ENCODE data around the gene MYOM3.
"Not testable (repeated sequence)": the region's sequence is repeated elsewhere in the genome, so short reads cannot be mapped to it uniquely, and the experiment has no call there.

MYOM3 gene

DNA sequence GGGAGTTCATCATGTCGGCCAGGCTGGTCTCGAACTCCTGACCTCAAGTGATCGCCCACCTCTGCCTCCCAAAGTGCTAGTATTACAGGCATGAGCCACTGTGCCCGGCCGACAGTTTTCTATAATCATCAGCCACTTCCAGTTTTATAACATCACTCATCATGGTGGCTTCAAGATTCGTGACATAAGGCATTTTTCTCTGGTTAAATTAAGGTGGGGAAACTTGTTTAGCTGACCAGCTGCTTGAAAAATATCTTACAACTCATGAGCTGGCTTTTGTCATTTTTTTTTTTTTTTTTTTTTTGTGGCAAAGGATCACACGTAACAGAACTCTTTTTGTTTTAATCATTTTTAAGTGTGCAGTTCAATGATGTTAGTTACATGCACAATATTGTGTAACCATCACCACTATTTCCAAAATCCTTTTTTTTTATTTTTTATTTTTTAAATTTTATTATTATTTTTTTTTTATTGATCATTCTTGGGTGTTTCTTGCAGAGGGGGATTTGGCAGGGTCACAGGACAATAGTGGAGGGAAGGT, 80.9 kb downstream of the MYOM3 start:
- not testable (repeated sequence) for H3K4me3 ChIP-seq (ENCODE audit: low read depth, low read length); H3K36me3 ChIP-seq (ENCODE audit: control insufficient read depth, insufficient read depth, low read length); H3K4me1 ChIP-seq (ENCODE audit: control insufficient read depth, insufficient read depth, low read length); H3K27me3 ChIP-seq (ENCODE audit: control insufficient read depth, insufficient read depth, low read length); H3K9ac ChIP-seq (ENCODE audit: low read length); H3K27ac ChIP-seq (ENCODE audit: low read depth, low read length); H3K9me3 ChIP-seq (ENCODE audit: control insufficient read depth, insufficient read depth, low read depth, low read length)

DNA sequence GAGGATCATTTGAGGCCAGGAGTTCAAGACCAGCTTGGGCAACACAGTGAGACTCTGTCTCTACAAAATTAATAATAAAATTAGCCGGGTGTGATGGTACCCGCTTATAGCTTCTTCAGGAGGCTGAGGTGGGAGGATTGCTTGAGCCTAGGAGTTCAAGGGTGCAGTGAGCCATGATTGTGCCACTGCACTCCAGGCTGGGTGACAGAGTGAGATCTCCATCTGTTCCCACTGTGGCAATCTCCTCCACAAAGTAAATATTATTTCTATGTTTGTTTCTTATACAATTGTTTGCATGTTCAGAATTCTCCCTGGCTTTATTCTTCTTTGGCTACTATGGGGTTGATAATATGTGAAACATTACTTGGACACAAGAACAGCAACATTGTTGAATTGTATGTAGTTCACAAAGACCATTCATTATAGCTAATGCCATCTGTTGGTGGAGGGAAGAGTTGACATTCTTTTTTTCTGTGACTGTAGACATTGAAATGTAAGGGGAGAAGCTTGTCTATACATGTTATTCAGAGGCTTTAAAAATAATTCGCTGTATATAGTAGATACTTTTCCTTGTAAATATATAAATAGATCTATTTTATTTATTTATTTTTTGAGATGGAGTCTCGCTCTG, 84.0 kb downstream of the MYOM3 start:
- Histone ChIP-seq H3K27me3 (ENCODE audit: control insufficient read depth, insufficient read depth, low read length) (no peaks in the 10 kb centered on the region), H3K36me3 (ENCODE audit: control insufficient read depth, insufficient read depth, low read length) (no peaks in the 10 kb centered on the region), H3K9me3 (ENCODE audit: control insufficient read depth, insufficient read depth, low read depth, low read length) (no peaks in the 10 kb centered on the region), H3K27ac (ENCODE audit: low read depth, low read length) (no peak overlapping the region), H3K9ac (ENCODE audit: low read length) (no peak overlapping the region), H3K4me3 (ENCODE audit: low read depth, low read length) (no peak overlapping the region), H3K4me1 (ENCODE audit: control insufficient read depth, insufficient read depth, low read length) (no peaks in the 10 kb centered on the region)

DNA sequence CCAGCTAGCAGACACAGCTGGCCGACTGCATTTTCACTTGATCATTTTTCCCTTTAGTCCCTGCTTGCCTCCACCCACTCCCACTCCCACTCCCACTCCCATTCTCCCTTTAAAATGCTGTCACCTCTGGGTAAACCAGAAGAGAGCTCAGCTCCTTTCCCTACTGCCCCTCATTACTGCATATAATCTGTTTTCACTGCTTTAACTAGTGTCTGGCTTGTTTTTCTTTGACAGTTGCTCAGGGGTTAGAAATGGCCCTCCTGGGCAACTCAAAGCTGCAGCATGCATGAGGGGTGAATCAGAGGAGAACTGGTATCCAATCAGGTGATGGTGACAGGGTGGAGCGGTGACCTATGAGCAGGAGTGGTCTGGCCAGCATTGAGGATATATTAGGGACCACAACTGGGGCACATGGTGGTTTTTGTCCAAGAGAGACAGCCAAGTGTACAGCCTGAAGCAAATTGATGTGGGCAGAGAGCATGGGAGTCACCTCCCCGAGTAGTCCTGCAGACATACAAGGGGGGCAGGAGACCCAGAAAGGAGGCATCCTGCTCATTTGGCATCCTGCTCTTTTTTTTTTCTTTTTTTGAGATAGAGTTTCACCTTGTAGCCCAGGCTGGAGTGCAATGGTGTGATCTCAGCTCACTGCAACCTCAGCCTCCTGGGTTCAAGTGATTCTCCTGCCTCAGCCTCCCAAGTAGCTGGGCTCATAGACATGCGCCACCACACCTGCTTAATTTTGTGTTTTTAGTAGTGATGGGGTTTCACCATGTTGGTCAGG, 89.2 kb downstream of the MYOM3 start:
- H3K27me3 ChIP-seq (ENCODE audit: control insufficient read depth, insufficient read depth, low read length), result no peaks in the 10 kb centered on the region
- no peak overlapping the region for H3K27ac ChIP-seq (ENCODE audit: low read depth, low read length)
- H3K4me3 ChIP-seq (ENCODE audit: low read depth, low read length), result no peak overlapping the region
- no peaks in the 10 kb centered on the region for H3K9me3 ChIP-seq (ENCODE audit: control insufficient read depth, insufficient read depth, low read depth, low read length)
- no peak overlapping the region for H3K9ac ChIP-seq (ENCODE audit: low read length)
- no peaks in the 10 kb centered on the region for H3K36me3 ChIP-seq (ENCODE audit: control insufficient read depth, insufficient read depth, low read length)
- H3K4me1 ChIP-seq (ENCODE audit: control insufficient read depth, insufficient read depth, low read length), result peaks cover 25% of the 10 kb centered on the region

DNA sequence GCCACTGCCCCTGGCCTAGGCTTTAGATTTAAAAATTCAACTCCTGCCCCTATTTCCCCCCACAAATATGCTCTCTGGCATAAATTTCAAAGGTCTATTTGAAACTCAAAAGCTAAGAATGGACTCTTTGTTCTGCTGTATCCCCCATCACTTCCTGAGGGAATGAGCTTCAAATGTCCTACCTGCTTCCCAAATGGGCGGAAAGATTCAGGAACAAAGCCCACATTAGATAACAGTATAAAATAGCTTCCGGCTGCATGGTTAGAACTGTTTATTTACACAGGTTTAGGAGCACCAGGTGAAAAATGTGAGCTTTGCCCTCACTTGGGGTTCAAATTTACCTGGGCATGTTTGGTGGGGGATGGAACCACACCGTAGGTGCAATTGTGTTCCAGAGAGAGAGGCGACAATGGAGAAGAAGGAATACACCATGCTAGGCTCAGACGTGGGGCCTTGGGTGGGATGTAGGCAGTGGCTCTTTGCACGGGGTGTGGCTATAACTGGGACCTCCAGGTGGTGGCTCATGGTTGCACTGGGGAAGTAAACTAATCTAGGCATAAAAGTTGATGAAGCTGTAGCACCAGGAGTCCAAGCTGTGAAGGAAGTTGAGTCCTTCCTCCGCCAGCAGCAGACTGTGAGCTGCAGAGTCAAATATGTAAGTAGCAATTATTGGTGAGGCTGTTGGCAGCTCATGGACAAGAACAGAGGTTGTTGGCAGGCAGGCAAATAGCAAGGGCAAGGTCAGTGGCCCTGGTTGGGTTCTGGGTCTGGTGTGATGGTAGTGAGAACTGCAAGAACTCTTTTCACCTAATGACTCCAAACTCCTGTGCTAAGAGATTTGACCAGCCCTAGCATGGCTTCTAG, 90.3 kb downstream of the MYOM3 start:
- H3K36me3 ChIP-seq (ENCODE audit: control insufficient read depth, insufficient read depth, low read length), result no peaks in the 10 kb centered on the region
- no peaks in the 10 kb centered on the region for H3K9me3 ChIP-seq (ENCODE audit: control insufficient read depth, insufficient read depth, low read depth, low read length)
- no peak overlapping the region for H3K4me3 ChIP-seq (ENCODE audit: low read depth, low read length)
- H3K27ac ChIP-seq (ENCODE audit: low read depth, low read length), result no peak overlapping the region
- H3K27me3 ChIP-seq (ENCODE audit: control insufficient read depth, insufficient read depth, low read length), result no peaks in the 10 kb centered on the region
- H3K4me1 ChIP-seq (ENCODE audit: control insufficient read depth, insufficient read depth, low read length), result peaks cover 25% of the 10 kb centered on the region
- H3K9ac ChIP-seq (ENCODE audit: low read length), result no peak overlapping the region

- H3K27ac ChIP-seq (ENCODE audit: low read depth, low read length), result no peak overlapping the region
- H3K9me3 ChIP-seq (ENCODE audit: control insufficient read depth, insufficient read depth, low read depth, low read length), result no peaks in the 10 kb centered on the region
- peaks cover 25% of the 10 kb centered on the region for H3K4me1 ChIP-seq (ENCODE audit: control insufficient read depth, insufficient read depth, low read length)
- no peaks in the 10 kb centered on the region for H3K36me3 ChIP-seq (ENCODE audit: control insufficient read depth, insufficient read depth, low read length)
- no peaks in the 10 kb centered on the region for H3K27me3 ChIP-seq (ENCODE audit: control insufficient read depth, insufficient read depth, low read length)
- no peak overlapping the region for H3K9ac ChIP-seq (ENCODE audit: low read length)
- H3K4me3 ChIP-seq (ENCODE audit: low read depth, low read length), result no peak overlapping the region
Observed at GRCh38 chr1:24020470-24020869, 91.5 kb downstream of the MYOM3 start.

- Histone ChIP-seq H3K27ac (ENCODE audit: low read depth, low read length) (no peak overlapping the region), H3K9ac (ENCODE audit: low read length) (no peak overlapping the region), H3K27me3 (ENCODE audit: control insufficient read depth, insufficient read depth, low read length) (no peaks in the 10 kb centered on the region), H3K4me1 (ENCODE audit: control insufficient read depth, insufficient read depth, low read length) (peaks cover 25% of the 10 kb centered on the region), H3K9me3 (ENCODE audit: control insufficient read depth, insufficient read depth, low read depth, low read length) (no peaks in the 10 kb centered on the region), H3K4me3 (ENCODE audit: low read depth, low read length) (no peak overlapping the region), H3K36me3 (ENCODE audit: control insufficient read depth, insufficient read depth, low read length) (no peaks in the 10 kb centered on the region)
Observed at GRCh38 chr1:24020025-24020424, 91.9 kb downstream of the MYOM3 start.

- H3K9ac ChIP-seq (ENCODE audit: low read length), result no peak overlapping the region
- no peak overlapping the region for H3K27ac ChIP-seq (ENCODE audit: low read depth, low read length)
- peak overlapping the region; percentile 25; the same call in 1 of the 2 replicates for H3K4me3 ChIP-seq (ENCODE audit: low read depth, low read length)
- H3K9me3 ChIP-seq (ENCODE audit: control insufficient read depth, insufficient read depth, low read depth, low read length), result no peaks in the 10 kb centered on the region
- H3K27me3 ChIP-seq (ENCODE audit: control insufficient read depth, insufficient read depth, low read length), result no peaks in the 10 kb centered on the region
- H3K4me1 ChIP-seq (ENCODE audit: control insufficient read depth, insufficient read depth, low read length), result peaks cover 25% of the 10 kb centered on the region
- no peaks in the 10 kb centered on the region for H3K36me3 ChIP-seq (ENCODE audit: control insufficient read depth, insufficient read depth, low read length)
Observed at GRCh38 chr1:24018611-24019580, 93.0 kb downstream of the MYOM3 start.

DNA sequence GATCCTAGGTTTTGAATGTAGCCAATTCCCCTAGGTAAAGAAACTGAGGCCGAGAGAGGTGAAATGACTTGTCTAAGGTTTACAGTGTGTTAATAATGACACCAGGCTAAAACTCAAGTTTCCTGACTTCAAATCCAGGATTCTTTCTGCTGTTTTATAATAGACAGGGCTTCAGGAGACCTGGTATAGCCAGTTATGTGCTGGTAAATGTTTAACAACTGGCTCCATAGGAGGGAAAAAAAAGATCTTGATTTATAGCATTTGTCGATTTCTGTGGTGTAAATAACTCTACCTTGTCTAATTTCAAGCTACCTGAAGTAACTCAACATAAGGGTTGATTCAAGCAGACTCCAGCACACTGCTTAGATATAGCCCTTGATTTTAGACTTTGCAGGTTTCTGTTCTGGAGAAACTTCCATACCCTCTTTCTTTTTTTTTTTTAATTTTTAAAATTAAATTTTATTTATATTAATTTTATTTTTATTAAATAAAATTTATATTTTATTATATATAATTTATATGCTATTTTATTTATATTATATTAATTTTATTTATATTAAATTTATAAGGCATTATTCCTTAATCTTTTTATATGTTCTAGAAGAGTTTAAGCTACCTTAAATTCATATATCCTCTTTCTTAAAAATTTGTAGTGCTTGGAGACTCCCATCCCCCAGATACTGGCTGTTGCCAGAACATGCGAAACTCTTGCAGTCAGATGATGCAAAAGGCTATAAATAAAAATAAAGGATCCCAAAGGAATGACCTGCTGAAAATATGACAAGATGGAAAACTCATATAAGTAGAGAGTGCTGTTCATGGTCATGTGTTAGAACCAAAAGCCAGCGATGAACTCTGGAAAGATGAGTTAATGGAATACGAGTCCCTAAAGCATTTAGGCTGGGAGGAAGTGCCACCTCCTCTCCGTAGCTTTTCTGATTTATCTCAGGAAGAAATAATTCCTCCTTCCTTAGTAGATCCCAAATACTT, 96.4 kb downstream of the MYOM3 start:
- H3K4me1 ChIP-seq (ENCODE audit: control insufficient read depth, insufficient read depth, low read length), result peaks cover 10% of the 10 kb centered on the region
- no peaks in the 10 kb centered on the region for H3K27me3 ChIP-seq (ENCODE audit: control insufficient read depth, insufficient read depth, low read length)
- H3K4me3 ChIP-seq (ENCODE audit: low read depth, low read length), result no peak overlapping the region
- no peaks in the 10 kb centered on the region for H3K36me3 ChIP-seq (ENCODE audit: control insufficient read depth, insufficient read depth, low read length)
- no peaks in the 10 kb centered on the region for H3K9me3 ChIP-seq (ENCODE audit: control insufficient read depth, insufficient read depth, low read depth, low read length)
- no peak overlapping the region for H3K27ac ChIP-seq (ENCODE audit: low read depth, low read length)
- no peak overlapping the region for H3K9ac ChIP-seq (ENCODE audit: low read length)

GRCh38 chr1:24012878-24013277, 99.1 kb downstream of the MYOM3 start:
- not testable (repeated sequence) for H3K4me3 ChIP-seq (ENCODE audit: low read depth, low read length); H3K27ac ChIP-seq (ENCODE audit: low read depth, low read length); H3K27me3 ChIP-seq (ENCODE audit: control insufficient read depth, insufficient read depth, low read length); H3K9me3 ChIP-seq (ENCODE audit: control insufficient read depth, insufficient read depth, low read depth, low read length); H3K9ac ChIP-seq (ENCODE audit: low read length); H3K36me3 ChIP-seq (ENCODE audit: control insufficient read depth, insufficient read depth, low read length)
- peaks cover 11% of the 10 kb centered on the region for H3K4me1 ChIP-seq (ENCODE audit: control insufficient read depth, insufficient read depth, low read length)
